ENCODE measurements around the gene MBNL2. TPM values are rescaled to one million over a fixed set of nuclear protein-coding genes. Genes with fewer than 3 reads are reported as not detected.

MBNL2 gene
- total and polyA plus RNA-seq, 2 experiments from 2014 or later = 0.55 to 3.2 TPM

DNA sequence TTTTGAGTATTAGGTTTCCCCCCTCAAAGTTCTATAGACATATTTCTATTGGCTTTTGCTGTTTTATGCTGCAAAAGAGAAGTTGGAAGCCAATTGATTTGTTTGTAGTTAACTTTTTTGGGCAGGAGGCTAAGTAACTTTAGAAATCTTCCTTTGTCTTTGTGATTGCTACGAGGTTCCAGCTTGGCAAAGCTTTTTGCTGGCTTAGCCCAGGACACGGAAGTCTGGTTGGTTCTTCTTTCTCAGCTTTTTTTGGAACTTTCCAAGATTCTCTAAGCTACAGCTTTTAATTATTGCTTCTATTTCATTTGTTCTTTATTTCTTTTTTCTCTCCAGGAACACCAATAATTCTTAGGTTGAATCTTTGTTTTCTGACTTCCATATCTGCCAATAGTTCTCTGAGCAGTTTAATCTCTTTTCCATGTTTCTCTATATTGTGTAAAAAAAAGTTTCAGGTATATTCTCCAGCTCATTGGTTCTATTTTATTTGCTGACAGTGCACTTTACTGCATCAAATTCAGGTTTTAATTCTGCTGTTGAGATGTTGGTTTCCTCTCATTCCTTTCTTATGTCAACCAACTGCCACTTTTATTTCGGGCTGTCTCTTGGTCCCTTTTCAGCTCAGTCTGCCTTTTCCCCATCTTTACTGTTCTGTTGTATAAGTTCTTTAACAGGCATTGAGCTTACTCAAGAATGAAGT, 27.8 kb downstream of the MBNL2 start:
- TF ChIP-seq STAT1 (IDR thresholded peaks at IDR 0.05; ENCODE audit: unreplicated experiment) (no peak), CREB1 (CRISPR knock-in tag; IDR thresholded peaks at IDR 0.05; ENCODE audit: low read depth) (no peak), JUNB (IDR thresholded peaks at IDR 0.05; ENCODE audit: unreplicated experiment) (no peak), POLR2AphosphoS5 (IDR thresholded peaks at IDR 0.05; ENCODE audit: low read depth) (no peak), NANOG (IDR thresholded peaks at IDR 0.05; ENCODE audit: borderline replicate concordance) (no peak), ZNF114 (CRISPR knock-in tag; IDR thresholded peaks at IDR 0.05) (no peak), ZNF331 (CRISPR knock-in tag; IDR thresholded peaks at IDR 0.05; ENCODE audit: low read depth) (no peak), EZH2phosphoT487 (IDR thresholded peaks at IDR 0.05; ENCODE audit: unreplicated experiment) (no peak), EZH2 (IDR thresholded peaks at IDR 0.05; ENCODE audit: low read depth, unreplicated experiment) (no peak)
- TF ChIP-seq, protein P1, sequence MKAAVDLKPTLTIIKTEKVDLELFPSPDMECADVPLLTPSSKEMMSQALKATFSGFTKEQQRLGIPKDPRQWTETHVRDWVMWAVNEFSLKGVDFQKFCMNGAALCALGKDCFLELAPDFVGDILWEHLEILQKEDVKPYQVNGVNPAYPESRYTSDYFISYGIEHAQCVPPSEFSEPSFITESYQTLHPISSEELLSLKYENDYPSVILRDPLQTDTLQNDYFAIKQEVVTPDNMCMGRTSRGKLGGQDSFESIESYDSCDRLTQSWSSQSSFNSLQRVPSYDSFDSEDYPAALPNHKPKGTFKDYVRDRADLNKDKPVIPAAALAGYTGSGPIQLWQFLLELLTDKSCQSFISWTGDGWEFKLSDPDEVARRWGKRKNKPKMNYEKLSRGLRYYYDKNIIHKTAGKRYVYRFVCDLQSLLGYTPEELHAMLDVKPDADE (IDR thresholded peaks at IDR 0.05) = no peak
- TF ChIP-seq, protein P2, sequence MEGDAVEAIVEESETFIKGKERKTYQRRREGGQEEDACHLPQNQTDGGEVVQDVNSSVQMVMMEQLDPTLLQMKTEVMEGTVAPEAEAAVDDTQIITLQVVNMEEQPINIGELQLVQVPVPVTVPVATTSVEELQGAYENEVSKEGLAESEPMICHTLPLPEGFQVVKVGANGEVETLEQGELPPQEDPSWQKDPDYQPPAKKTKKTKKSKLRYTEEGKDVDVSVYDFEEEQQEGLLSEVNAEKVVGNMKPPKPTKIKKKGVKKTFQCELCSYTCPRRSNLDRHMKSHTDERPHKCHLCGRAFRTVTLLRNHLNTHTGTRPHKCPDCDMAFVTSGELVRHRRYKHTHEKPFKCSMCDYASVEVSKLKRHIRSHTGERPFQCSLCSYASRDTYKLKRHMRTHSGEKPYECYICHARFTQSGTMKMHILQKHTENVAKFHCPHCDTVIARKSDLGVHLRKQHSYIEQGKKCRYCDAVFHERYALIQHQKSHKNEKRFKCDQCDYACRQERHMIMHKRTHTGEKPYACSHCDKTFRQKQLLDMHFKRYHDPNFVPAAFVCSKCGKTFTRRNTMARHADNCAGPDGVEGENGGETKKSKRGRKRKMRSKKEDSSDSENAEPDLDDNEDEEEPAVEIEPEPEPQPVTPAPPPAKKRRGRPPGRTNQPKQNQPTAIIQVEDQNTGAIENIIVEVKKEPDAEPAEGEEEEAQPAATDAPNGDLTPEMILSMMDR (conservative IDR thresholded peaks at IDR 0.05; ENCODE audit: low read depth in 2 of 2) = no peak
- TF ChIP-seq, protein P3, sequence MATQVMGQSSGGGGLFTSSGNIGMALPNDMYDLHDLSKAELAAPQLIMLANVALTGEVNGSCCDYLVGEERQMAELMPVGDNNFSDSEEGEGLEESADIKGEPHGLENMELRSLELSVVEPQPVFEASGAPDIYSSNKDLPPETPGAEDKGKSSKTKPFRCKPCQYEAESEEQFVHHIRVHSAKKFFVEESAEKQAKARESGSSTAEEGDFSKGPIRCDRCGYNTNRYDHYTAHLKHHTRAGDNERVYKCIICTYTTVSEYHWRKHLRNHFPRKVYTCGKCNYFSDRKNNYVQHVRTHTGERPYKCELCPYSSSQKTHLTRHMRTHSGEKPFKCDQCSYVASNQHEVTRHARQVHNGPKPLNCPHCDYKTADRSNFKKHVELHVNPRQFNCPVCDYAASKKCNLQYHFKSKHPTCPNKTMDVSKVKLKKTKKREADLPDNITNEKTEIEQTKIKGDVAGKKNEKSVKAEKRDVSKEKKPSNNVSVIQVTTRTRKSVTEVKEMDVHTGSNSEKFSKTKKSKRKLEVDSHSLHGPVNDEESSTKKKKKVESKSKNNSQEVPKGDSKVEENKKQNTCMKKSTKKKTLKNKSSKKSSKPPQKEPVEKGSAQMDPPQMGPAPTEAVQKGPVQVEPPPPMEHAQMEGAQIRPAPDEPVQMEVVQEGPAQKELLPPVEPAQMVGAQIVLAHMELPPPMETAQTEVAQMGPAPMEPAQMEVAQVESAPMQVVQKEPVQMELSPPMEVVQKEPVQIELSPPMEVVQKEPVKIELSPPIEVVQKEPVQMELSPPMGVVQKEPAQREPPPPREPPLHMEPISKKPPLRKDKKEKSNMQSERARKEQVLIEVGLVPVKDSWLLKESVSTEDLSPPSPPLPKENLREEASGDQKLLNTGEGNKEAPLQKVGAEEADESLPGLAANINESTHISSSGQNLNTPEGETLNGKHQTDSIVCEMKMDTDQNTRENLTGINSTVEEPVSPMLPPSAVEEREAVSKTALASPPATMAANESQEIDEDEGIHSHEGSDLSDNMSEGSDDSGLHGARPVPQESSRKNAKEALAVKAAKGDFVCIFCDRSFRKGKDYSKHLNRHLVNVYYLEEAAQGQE (IDR thresholded peaks at IDR 0.05; ENCODE audit: unreplicated experiment) = no peak
- TF ChIP-seq, protein P4, sequence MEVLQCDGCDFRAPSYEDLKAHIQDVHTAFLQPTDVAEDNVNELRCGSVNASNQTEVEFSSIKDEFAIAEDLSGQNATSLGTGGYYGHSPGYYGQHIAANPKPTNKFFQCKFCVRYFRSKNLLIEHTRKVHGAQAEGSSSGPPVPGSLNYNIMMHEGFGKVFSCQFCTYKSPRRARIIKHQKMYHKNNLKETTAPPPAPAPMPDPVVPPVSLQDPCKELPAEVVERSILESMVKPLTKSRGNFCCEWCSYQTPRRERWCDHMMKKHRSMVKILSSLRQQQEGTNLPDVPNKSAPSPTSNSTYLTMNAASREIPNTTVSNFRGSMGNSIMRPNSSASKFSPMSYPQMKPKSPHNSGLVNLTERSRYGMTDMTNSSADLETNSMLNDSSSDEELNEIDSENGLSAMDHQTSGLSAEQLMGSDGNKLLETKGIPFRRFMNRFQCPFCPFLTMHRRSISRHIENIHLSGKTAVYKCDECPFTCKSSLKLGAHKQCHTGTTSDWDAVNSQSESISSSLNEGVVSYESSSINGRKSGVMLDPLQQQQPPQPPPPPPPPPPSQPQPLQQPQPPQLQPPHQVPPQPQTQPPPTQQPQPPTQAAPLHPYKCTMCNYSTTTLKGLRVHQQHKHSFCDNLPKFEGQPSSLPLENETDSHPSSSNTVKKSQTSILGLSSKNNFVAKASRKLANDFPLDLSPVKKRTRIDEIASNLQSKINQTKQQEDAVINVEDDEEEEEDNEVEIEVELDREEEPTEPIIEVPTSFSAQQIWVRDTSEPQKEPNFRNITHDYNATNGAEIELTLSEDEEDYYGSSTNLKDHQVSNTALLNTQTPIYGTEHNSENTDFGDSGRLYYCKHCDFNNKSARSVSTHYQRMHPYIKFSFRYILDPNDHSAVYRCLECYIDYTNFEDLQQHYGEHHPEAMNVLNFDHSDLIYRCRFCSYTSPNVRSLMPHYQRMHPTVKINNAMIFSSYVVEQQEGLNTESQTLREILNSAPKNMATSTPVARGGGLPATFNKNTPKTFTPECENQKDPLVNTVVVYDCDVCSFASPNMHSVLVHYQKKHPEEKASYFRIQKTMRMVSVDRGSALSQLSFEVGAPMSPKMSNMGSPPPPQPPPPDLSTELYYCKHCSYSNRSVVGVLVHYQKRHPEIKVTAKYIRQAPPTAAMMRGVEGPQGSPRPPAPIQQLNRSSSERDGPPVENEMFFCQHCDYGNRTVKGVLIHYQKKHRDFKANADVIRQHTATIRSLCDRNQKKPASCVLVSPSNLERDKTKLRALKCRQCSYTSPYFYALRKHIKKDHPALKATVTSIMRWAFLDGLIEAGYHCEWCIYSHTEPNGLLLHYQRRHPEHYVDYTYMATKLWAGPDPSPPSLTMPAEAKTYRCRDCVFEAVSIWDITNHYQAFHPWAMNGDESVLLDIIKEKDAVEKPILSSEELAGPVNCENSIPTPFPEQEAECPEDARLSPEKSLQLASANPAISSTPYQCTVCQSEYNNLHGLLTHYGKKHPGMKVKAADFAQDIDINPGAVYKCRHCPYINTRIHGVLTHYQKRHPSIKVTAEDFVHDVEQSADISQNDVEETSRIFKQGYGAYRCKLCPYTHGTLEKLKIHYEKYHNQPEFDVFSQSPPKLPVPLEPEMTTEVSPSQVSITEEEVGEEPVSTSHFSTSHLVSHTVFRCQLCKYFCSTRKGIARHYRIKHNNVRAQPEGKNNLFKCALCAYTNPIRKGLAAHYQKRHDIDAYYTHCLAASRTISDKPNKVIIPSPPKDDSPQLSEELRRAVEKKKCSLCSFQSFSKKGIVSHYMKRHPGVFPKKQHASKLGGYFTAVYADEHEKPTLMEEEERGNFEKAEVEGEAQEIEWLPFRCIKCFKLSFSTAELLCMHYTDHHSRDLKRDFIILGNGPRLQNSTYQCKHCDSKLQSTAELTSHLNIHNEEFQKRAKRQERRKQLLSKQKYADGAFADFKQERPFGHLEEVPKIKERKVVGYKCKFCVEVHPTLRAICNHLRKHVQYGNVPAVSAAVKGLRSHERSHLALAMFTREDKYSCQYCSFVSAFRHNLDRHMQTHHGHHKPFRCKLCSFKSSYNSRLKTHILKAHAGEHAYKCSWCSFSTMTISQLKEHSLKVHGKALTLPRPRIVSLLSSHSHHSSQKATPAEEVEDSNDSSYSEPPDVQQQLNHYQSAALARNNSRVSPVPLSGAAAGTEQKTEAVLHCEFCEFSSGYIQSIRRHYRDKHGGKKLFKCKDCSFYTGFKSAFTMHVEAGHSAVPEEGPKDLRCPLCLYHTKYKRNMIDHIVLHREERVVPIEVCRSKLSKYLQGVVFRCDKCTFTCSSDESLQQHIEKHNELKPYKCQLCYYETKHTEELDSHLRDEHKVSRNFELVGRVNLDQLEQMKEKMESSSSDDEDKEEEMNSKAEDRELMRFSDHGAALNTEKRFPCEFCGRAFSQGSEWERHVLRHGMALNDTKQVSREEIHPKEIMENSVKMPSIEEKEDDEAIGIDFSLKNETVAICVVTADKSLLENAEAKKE (CRISPR knock-in tag; IDR thresholded peaks at IDR 0.05) = no peak
- H3K4me2 ChIP-seq = no peak overlapping the region

More for the DNA sequence above, 27.8 kb downstream of the MBNL2 start:
- H3K27me3 ChIP-seq (ENCODE audit: insufficient read depth) = no peaks in the 10 kb centered on the region
- H3K9me3 Mint-ChIP-seq = no peaks in the 10 kb centered on the region
- H3K27ac ChIP-seq (ENCODE audit: low read depth) = no peak overlapping the region
- no peak overlapping the region for H3K4me3 Mint-ChIP-seq
- no peaks in the 10 kb centered on the region for H3K36me3 Mint-ChIP-seq (ENCODE audit: low read depth)
- H3K36me3 ChIP-seq (ENCODE audit: insufficient read depth) = no peaks in the 10 kb centered on the region
- H3K4me1 Mint-ChIP-seq = peaks cover 14% of the 10 kb centered on the region
- H3K4me1 ChIP-seq (ENCODE audit: insufficient read depth) = peaks cover 11% of the 10 kb centered on the region
- peaks cover 3% of the 10 kb centered on the region for H3K27me3 Mint-ChIP-seq (ENCODE audit: insufficient read depth, low read depth, poor library complexity)
- ATAC-seq (no peak), DNase-seq (ENCODE audit: low spot score) (no peak)
- H4K20me1 ChIP-seq (replicated peaks; ENCODE audit: insufficient read depth) = no peaks in the 10 kb centered on the region
- no peak overlapping the region for H3K27ac Mint-ChIP-seq
- no peak overlapping the region for H2AFZ ChIP-seq
- H3K4me3 ChIP-seq = no peak overlapping the region
- H3F3A ChIP-seq (replicated peaks; ENCODE audit: low read depth) = no peaks in the 10 kb centered on the region
- no peaks in the 10 kb centered on the region for H3K9me2 ChIP-seq (ENCODE audit: insufficient read depth)
- no peaks in the 10 kb centered on the region for H3K79me2 ChIP-seq (replicated peaks; ENCODE audit: insufficient read depth)
